Neuron (in vitro differentiated cells): ENCODE results near the gene RPS6KA2.

ENCODE experiments used
- H2AFZ ChIP-seq: one replicate; pipeline ENCODE4 v1.6.1; 2013; ENCODE audit warnings: low read depth, mild to moderate bottlenecking, inconsistent platforms, low read length, moderate library complexity
- H3K27me3 ChIP-seq: one replicate; pipeline ENCODE4 v1.6.1; 2013; ENCODE audit warnings: low read length; ENCODE audit not compliant: insufficient read depth
- H3K36me3 ChIP-seq: one replicate; pipeline ENCODE4 v1.6.1; 2013; ENCODE audit warnings: low read length; ENCODE audit not compliant: insufficient read depth
- H3K4me1 ChIP-seq: one replicate; pipeline ENCODE4 v1.6.1; 2013; ENCODE audit warnings: low read length; ENCODE audit not compliant: insufficient read depth
- H3K4me3 ChIP-seq: 2 replicates; pipeline ENCODE4 v1.5.1; 2013; ENCODE audit warnings: mild to moderate bottlenecking, low read length, moderate library complexity
- H3K9me3 ChIP-seq: one replicate; pipeline ENCODE4 v1.6.1; 2013; ENCODE audit warnings: low read length

The RPS6KA2 gene

GRCh38 chr6:166360243-166361076 lies 266.6 kb downstream of the RPS6KA2 start:
- Histone ChIP-seq H2AFZ (no peak overlapping the region), H3K4me1 (peaks cover 21% of the 10 kb centered on the region), H3K27me3 (no peaks in the 10 kb centered on the region), H3K4me3 (no peak overlapping the region), H3K9me3 (no peaks in the 10 kb centered on the region), H3K36me3 (peaks cover 6% of the 10 kb centered on the region)
